ENCODE results near the gene FLT3LG.

GRCh38 chr19:49432141-49433073 is 41.6 kb upstream of the FLT3LG start:
- TF ChIP-seq CTCF (IDR thresholded peaks at IDR 0.05) (no peak), POLR2A (IDR thresholded peaks at IDR 0.05) (no peak)
